HG02759 (cell line): ENCODE measurements around the gene MTG1.
"Not testable (repeated sequence)": the region's sequence is repeated elsewhere in the genome, so short reads cannot be mapped to it uniquely, and the experiment has no call there.

Source experiments
- ATAC-seq: cut with Tn5 transposase; IDR thresholded peaks from one replicate; pipeline ENCODE4 v1.9.1; 2021; ENCODE audit warnings: mild to moderate bottlenecking, moderate library complexity; ENCODE audit not compliant: unreplicated experiment

The MTG1 gene

GRCh38 chr10:133396035-133396624 lies 2.2 kb downstream of the MTG1 start:
- no peak for ATAC-seq

GRCh38 chr10:133397938-133398337 lies 4.0 kb downstream of the MTG1 start:
- ATAC-seq = no peak

GRCh38 chr10:133399123-133399601 lies 5.2 kb downstream of the MTG1 start:
- no peak for ATAC-seq

- peak; percentile 76 for ATAC-seq
Observed at GRCh38 chr10:133400624-133401424, 6.9 kb downstream of the MTG1 start.

GRCh38 chr10:133401500-133401899 lies 7.5 kb downstream of the MTG1 start:
- ATAC-seq = no peak

- ATAC-seq = no peak
Observed at GRCh38 chr10:133401981-133402725, 8.2 kb downstream of the MTG1 start.

- no peak for ATAC-seq
Observed at GRCh38 chr10:133403359-133403758, 9.4 kb downstream of the MTG1 start.

GRCh38 chr10:133403784-133404183 lies 9.8 kb downstream of the MTG1 start:
- no peak for ATAC-seq

- ATAC-seq = no peak
Observed at GRCh38 chr10:133405272-133405671, 11.3 kb downstream of the MTG1 start.

- ATAC-seq = peak; percentile 64
Observed at GRCh38 chr10:133405844-133406527, 12.0 kb downstream of the MTG1 start.

- ATAC-seq = no peak
Observed at GRCh38 chr10:133411523-133412380, 17.8 kb downstream of the MTG1 start.

- ATAC-seq = no peak
Observed at GRCh38 chr10:133412381-133412711, 18.4 kb downstream of the MTG1 start.

- not testable (repeated sequence) for ATAC-seq
Observed at GRCh38 chr10:133414401-133414800, 20.4 kb downstream of the MTG1 start.

- ATAC-seq = no peak
Observed at GRCh38 chr10:133415752-133416151, 21.8 kb downstream of the MTG1 start.

GRCh38 chr10:133418289-133418993 lies 24.5 kb downstream of the MTG1 start:
- no peak for ATAC-seq

- no peak for ATAC-seq
Observed at GRCh38 chr10:133419211-133419950, 25.4 kb downstream of the MTG1 start.

GRCh38 chr10:133420028-133420427 lies 26.1 kb downstream of the MTG1 start:
- no peak for ATAC-seq

- ATAC-seq = no peak
Observed at GRCh38 chr10:133420579-133420978, 26.6 kb downstream of the MTG1 start.
